K562 (cell line): ENCODE measurements around the gene CCDC61.

Experiments
- DPF2 ChIP-seq: fragments of 450-650 bp; IDR thresholded peaks from 2 replicates; pipeline ENCODE4 v1.6.1; 2016
- GATAD2B ChIP-seq: fragments of 450-650 bp; IDR thresholded peaks from 2 replicates; pipeline ENCODE4 v1.6.1; 2017; ENCODE audit warnings: mild to moderate bottlenecking, borderline replicate concordance

DNA sequence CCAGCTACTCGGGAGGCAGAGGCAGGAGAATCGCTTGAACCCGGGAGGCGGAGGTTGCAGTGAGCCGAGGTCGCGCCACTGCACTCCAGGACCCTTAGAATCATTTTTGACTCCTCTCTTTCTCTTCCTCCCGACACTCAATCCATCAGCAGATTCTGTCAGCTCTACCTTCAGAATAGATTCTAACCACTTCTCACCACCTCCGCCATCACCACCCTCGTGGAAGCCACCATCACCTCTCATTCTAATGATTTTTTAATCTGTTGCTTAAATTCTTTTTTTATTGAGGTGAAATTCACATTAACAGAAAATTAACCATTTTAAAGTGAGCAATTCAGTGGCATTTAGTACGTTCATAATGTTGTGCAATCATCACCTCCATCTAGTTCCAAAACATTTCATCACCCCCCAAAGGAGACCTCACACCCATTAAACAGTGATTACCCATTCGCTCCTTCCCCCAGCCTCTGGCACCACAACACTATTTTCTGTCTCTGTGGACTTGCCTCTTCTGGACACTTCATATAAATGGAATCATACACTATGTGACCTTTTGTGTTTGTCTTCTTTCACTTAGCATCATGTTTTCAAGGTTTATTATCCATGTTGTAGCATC, 5.0 kb upstream of the CCDC61 start:
- no peak for TF ChIP-seq GATAD2B
- TF ChIP-seq DPF2, result no peak
